GM12873 (cell line): ENCODE data around the gene PCDH10.

Experiments used
- TF ChIP-seq, protein P1 (sequence below): IDR thresholded peaks from 2 replicates; pipeline ENCODE4 v1.5.1; 2012; ENCODE audit warnings: low read depth, mild to moderate bottlenecking, moderate library complexity, low read length, control low read depth; ENCODE audit not compliant: insufficient read depth; ENCODE audit errors: missing control alignments

PCDH10 gene

DNA sequence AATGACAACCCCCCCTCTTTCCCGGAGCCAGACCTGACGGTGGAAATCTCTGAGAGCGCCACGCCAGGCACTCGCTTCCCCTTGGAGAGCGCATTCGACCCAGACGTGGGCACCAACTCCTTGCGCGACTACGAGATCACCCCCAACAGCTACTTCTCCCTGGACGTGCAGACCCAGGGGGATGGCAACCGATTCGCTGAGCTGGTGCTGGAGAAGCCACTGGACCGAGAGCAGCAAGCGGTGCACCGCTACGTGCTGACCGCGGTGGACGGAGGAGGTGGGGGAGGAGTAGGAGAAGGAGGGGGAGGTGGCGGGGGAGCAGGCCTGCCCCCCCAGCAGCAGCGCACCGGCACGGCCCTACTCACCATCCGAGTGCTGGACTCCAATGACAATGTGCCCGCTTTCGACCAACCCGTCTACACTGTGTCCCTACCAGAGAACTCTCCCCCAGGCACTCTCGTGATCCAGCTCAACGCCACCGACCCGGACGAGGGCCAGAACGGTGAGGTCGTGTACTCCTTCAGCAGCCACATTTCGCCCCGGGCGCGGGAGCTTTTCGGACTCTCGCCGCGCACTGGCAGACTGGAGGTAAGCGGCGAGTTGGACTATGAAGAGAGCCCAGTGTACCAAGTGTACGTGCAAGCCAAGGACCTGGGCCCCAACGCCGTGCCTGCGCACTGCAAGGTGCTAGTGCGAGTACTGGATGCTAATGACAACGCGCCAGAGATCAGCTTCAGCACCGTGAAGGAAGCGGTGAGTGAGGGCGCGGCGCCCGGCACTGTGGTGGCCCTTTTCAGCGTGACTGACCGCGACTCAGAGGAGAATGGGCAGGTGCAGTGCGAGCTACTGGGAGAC lies 1.6 kb downstream of the PCDH10 start:
- TF ChIP-seq, protein P1, sequence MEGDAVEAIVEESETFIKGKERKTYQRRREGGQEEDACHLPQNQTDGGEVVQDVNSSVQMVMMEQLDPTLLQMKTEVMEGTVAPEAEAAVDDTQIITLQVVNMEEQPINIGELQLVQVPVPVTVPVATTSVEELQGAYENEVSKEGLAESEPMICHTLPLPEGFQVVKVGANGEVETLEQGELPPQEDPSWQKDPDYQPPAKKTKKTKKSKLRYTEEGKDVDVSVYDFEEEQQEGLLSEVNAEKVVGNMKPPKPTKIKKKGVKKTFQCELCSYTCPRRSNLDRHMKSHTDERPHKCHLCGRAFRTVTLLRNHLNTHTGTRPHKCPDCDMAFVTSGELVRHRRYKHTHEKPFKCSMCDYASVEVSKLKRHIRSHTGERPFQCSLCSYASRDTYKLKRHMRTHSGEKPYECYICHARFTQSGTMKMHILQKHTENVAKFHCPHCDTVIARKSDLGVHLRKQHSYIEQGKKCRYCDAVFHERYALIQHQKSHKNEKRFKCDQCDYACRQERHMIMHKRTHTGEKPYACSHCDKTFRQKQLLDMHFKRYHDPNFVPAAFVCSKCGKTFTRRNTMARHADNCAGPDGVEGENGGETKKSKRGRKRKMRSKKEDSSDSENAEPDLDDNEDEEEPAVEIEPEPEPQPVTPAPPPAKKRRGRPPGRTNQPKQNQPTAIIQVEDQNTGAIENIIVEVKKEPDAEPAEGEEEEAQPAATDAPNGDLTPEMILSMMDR: no peak

DNA sequence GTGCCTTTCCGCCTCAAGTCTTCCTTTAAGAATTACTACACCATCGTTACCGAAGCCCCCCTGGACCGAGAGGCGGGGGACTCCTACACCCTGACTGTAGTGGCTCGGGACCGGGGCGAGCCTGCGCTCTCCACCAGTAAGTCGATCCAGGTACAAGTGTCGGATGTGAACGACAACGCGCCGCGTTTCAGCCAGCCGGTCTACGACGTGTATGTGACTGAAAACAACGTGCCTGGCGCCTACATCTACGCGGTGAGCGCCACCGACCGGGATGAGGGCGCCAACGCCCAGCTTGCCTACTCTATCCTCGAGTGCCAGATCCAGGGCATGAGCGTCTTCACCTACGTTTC lies 2.2 kb downstream of the PCDH10 start:
- TF ChIP-seq, protein P1: no peak

DNA sequence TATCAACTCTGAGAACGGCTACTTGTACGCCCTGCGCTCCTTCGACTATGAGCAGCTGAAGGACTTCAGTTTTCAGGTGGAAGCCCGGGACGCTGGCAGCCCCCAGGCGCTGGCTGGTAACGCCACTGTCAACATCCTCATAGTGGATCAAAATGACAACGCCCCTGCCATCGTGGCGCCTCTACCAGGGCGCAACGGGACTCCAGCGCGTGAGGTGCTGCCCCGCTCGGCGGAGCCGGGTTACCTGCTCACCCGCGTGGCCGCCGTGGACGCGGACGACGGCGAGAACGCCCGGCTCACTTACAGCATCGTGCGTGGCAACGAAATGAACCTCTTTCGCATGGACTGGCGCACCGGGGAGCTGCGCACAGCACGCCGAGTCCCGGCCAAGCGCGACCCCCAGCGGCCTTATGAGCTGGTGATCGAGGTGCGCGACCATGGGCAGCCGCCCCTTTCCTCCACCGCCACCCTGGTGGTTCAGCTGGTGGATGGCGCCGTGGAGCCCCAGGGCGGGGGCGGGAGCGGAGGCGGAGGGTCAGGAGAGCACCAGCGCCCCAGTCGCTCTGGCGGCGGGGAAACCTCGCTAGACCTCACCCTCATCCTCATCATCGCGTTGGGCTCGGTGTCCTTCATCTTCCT lies 2.7 kb downstream of the PCDH10 start:
- TF ChIP-seq, protein P1: no peak

DNA sequence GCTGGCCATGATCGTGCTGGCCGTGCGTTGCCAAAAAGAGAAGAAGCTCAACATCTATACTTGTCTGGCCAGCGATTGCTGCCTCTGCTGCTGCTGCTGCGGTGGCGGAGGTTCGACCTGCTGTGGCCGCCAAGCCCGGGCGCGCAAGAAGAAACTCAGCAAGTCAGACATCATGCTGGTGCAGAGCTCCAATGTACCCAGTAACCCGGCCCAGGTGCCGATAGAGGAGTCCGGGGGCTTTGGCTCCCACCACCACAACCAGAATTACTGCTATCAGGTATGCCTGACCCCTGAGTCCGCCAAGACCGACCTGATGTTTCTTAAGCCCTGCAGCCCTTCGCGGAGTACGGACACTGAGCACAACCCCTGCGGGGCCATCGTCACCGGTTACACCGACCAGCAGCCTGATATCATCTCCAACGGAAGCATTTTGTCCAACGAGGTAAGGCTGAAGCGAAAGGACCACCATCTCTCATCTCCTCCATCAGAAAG lies 3.3 kb downstream of the PCDH10 start:
- TF ChIP-seq, protein P1: no peak

DNA sequence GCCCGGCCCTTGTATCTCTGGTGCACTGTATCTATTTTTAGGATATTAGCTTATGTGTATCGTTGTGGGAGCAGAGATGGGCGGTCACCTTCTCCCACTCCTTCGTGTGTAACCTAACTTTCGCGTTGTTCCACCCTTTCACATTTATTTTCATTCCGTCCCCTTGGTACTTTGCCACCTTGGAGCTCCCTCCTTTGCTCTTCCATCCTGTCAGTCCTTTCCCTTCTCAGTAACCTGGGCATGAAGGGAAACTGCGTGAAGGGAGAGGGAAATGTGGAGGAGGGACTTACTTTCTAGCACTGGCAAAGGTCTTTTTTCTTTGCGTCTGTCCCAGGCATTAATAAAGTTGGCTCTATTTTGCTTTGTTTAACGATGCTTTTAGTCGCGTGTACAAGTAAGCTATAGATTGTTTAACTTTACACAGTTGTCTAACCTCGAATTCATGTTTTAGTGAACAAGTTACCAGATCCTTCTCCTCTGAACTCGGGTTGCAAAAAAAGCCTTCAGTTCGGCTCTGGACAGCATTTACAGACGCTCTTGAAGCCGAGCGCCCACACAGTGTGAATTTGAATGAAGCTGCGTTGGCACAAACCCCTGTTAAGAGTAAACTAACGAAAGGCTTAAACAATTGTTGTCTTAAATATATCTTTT lies 3.9 kb downstream of the PCDH10 start:
- TF ChIP-seq, protein P1: no peak

DNA sequence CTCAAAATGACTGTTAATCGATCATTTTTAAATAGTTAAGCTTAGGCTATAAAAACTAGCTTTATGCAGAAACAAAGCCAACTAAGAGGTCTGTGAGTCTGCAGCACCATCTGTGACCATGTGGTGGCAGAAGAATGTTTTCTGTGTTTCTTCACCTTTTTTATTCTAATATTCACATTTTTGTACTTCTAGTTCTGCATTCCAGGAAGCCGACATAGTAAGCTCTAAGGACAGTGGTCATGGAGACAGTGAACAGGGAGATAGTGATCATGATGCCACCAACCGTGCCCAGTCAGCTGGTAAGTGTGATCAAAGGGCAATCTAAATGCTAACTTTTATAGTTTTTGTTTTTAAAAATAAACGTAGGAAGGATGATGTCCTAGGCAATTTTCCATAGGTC lies 5.6 kb downstream of the PCDH10 start:
- TF ChIP-seq, protein P1: peak; percentile 55

DNA sequence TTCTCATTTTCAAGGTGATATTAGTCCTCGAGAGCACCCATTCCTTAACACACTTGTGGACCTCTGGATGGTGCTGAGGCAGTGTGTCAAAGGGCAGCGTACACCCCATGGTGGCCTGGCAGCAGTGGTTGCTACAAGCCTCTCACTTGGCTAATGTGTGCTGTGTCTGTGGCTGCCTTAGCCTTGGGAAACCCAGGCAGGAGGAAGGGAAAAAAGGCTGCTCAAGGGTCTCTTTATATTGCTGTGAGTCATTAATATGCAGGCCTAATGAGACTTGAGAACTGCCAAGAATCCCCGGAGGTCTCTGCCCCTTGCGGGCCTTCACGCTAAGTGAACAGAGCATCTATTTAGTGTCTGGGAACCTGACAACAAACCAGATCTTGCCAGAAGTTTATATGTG lies 7.0 kb downstream of the PCDH10 start:
- TF ChIP-seq, protein P1: no peak
